Measurements from ENCODE around the gene NOS2.

DNA sequence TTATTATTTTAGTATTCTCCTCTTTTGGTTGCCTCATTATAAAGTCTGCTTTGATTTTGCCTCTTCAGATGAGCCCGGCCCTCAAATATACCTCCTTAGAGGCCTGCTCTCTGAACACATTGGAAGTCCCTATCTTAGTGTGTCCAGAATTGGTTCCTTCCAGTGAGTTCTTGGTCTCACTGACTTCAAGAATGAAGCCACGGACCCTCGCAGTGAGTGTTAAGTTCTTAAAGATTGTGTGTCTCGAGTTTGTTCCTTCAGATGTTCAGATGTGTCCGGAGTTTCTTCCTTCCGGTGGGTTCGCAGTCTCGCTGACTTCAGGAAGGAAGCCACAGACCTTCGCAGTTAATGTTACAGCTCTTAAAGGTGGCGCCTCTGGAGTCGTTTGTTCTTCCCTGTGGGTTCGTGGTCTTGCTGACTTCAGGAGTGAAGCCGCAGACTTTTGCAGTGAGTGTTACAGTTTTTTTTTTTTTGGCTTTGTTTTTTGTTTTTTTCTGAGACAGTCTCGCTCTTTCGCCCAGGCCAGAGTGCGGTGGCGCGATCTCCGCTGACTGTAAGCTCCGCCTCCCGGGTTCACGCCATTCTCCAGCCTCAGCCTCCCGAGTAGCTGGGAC lies 45.8 kb upstream of the NOS2 start:
- TF ChIP-seq, protein P1, sequence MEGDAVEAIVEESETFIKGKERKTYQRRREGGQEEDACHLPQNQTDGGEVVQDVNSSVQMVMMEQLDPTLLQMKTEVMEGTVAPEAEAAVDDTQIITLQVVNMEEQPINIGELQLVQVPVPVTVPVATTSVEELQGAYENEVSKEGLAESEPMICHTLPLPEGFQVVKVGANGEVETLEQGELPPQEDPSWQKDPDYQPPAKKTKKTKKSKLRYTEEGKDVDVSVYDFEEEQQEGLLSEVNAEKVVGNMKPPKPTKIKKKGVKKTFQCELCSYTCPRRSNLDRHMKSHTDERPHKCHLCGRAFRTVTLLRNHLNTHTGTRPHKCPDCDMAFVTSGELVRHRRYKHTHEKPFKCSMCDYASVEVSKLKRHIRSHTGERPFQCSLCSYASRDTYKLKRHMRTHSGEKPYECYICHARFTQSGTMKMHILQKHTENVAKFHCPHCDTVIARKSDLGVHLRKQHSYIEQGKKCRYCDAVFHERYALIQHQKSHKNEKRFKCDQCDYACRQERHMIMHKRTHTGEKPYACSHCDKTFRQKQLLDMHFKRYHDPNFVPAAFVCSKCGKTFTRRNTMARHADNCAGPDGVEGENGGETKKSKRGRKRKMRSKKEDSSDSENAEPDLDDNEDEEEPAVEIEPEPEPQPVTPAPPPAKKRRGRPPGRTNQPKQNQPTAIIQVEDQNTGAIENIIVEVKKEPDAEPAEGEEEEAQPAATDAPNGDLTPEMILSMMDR (conservative IDR thresholded peaks at IDR 0.05; ENCODE audit: low read depth, low read length), result no peak
- no peak for TF ChIP-seq EZH2 (IDR thresholded peaks at IDR 0.05; ENCODE audit: borderline replicate concordance, low read depth, low read length, poor library complexity, severe bottlenecking)

Data from A673 (cell line).